IMR-90 (cell line): ENCODE measurements around the gene ZNF396. TPM values are rescaled to one million over a fixed set of nuclear protein-coding genes. Genes with fewer than 3 reads are reported as not detected.

Experiments
- ATAC-seq: fragments of 200-7000 bp; cut with Tn5 transposase; 2 replicates; pipeline ENCODE4 v1.9.1; 2020; ENCODE audit warnings: low read depth, mild to moderate bottlenecking, moderate library complexity
- BruUV-seq: library from RNA; stranded (reverse); fragments of 400-500 nt; replicated peaks from 2 replicates; lab custom pipeline; 2021; lab: Mats Ljungman, UMichigan
- CTCF ChIA-PET: fragments of 300-600 bp; formaldehyde crosslinking; extraction: SDS; loops from one replicate; lab custom pipeline; 2021; ENCODE audit warnings: antibody characterized with exemption; lab: Yijun Ruan, JAX
- POLR2A ChIA-PET: fragments of 300-600 bp; sonication (Branson Sonifier 250); formaldehyde crosslinking; loops from one replicate; lab custom pipeline; 2022; ENCODE audit warnings: antibody characterized with exemption; ENCODE audit not compliant: unreplicated experiment; lab: Charles Lee
- DNase-seq: peaks from one replicate; pipeline ENCODE4 v3.0.0; 2013
- H2AFZ ChIP-seq: replicated peaks from 2 replicates; pipeline ENCODE3; 2013; ENCODE audit warnings: low read length, mild to moderate bottlenecking; ENCODE audit not compliant: poor library complexity
- H2AK5ac ChIP-seq: 2 replicates; pipeline ENCODE4 v1.6.1; 2013; ENCODE audit warnings: low read depth, low read length, inconsistent platforms
- H2AK9ac ChIP-seq: replicated peaks from 2 replicates; pipeline ENCODE3; 2013; ENCODE audit warnings: mild to moderate bottlenecking, low read depth, low read length, moderate library complexity; ENCODE audit not compliant: poor library complexity
- H2BK120ac ChIP-seq: 2 replicates; pipeline ENCODE4 v1.6.1; 2013; ENCODE audit warnings: low read depth, low read length, inconsistent platforms
- H2BK15ac ChIP-seq: 3 replicates; pipeline ENCODE4 v1.6.1; 2013; ENCODE audit warnings: low read depth, low read length, inconsistent platforms
- H2BK20ac ChIP-seq: 2 replicates; pipeline ENCODE4 v1.6.1; 2013; ENCODE audit warnings: low read depth, mild to moderate bottlenecking, inconsistent platforms, low read length, moderate library complexity
- H2BK5ac ChIP-seq: 2 replicates; pipeline ENCODE4 v1.6.1; 2013; ENCODE audit warnings: mild to moderate bottlenecking, low read depth, low read length, inconsistent platforms; ENCODE audit not compliant: poor library complexity, severe bottlenecking
- H3K14ac ChIP-seq: replicated peaks from 2 replicates; pipeline ENCODE4 v1.6.1; 2013; ENCODE audit warnings: low read depth, low read length, inconsistent platforms
- H3K18ac ChIP-seq: 2 replicates; pipeline ENCODE4 v1.6.1; 2013; ENCODE audit warnings: low read depth, low read length, control low read depth
- H3K23ac ChIP-seq: 2 replicates; pipeline ENCODE4 v1.6.1; 2013; ENCODE audit warnings: low read depth, low read length, inconsistent platforms
- H3K27ac ChIP-seq: 2 replicates; pipeline ENCODE4 v1.5.1; 2013; ENCODE audit warnings: mild to moderate bottlenecking, control low read depth, low read length; ENCODE audit not compliant: insufficient read depth
- H3K27me3 ChIP-seq: 2 replicates; pipeline ENCODE4 v1.6.1; 2013; ENCODE audit warnings: low read length; ENCODE audit not compliant: control insufficient read depth, insufficient read depth
- H3K36me3 ChIP-seq: 2 replicates; pipeline ENCODE4 v1.6.1; 2013; ENCODE audit warnings: low read length, mixed read lengths; ENCODE audit not compliant: control insufficient read depth, insufficient read depth
- H3K4ac ChIP-seq: 2 replicates; pipeline ENCODE4 v1.6.1; 2013; ENCODE audit warnings: low read depth, low read length, inconsistent platforms
- H3K4me1 ChIP-seq: 2 replicates; pipeline ENCODE4 v1.6.1; 2013; ENCODE audit warnings: low read length, mixed read lengths; ENCODE audit not compliant: control insufficient read depth, insufficient read depth
- H3K4me2 ChIP-seq: 2 replicates; pipeline ENCODE4 v1.6.1; 2013; ENCODE audit warnings: low read depth, mild to moderate bottlenecking, control low read depth, low read length, moderate library complexity
- H3K4me3 ChIP-seq: 2 replicates; pipeline ENCODE4 v1.5.1; 2013; ENCODE audit warnings: low read depth, mild to moderate bottlenecking, control low read depth, low read length, moderate library complexity; ENCODE audit not compliant: insufficient read depth
- H3K56ac ChIP-seq: 2 replicates; pipeline ENCODE4 v1.6.1; 2013; ENCODE audit warnings: low read length, inconsistent platforms; ENCODE audit not compliant: insufficient read depth; ENCODE audit errors: extremely low read depth
- H3K79me1 ChIP-seq, 2 experiments: 2 replicates each; pipeline ENCODE4 v1.6.1; 2013; ENCODE audit warnings: low read length in 2 of 2, inconsistent platforms in 1 of 2, low read depth in 1 of 2
- H3K9ac ChIP-seq: 2 replicates; pipeline ENCODE4 v1.6.1; 2013; ENCODE audit warnings: low read depth, low read length, control low read depth
- H3K9me1 ChIP-seq: 2 replicates; pipeline ENCODE4 v1.6.1; 2013; ENCODE audit warnings: low read length, inconsistent platforms; ENCODE audit not compliant: insufficient read depth
- H3K9me3 ChIP-seq: 2 replicates; pipeline ENCODE4 v1.6.1; 2013; ENCODE audit warnings: low read length; ENCODE audit not compliant: control insufficient read depth, insufficient read depth
- H4K20me1 ChIP-seq: 2 replicates; pipeline ENCODE4 v1.6.1; 2013; ENCODE audit warnings: low read length, inconsistent platforms; ENCODE audit not compliant: insufficient read depth
- H4K5ac ChIP-seq: 2 replicates; pipeline ENCODE4 v1.6.1; 2013; ENCODE audit warnings: mild to moderate bottlenecking, low read depth, low read length, control low read depth
- H4K8ac ChIP-seq, 2 experiments: 2 replicates each; pipeline ENCODE4 v1.6.1; 2013; ENCODE audit warnings: low read depth in 2 of 2, low read length in 2 of 2, control low read depth in 1 of 2, inconsistent platforms in 1 of 2
- H4K91ac ChIP-seq: 2 replicates; pipeline ENCODE4 v1.6.1; 2013; ENCODE audit warnings: low read depth, low read length, inconsistent platforms; ENCODE audit not compliant: insufficient read depth
- MAFK ChIP-seq: IDR thresholded peaks from 2 replicates; pipeline ENCODE4 v1.6.1; 2012; ENCODE audit warnings: low read depth, low read length, improper control_type of control experiment
- WGBS, 2 experiments: methylation state at CpG; one replicate each; pipeline versions ENCODE4 v1.1.5 to v1.1.7; 2013; ENCODE audit warnings: missing lambda C conversion rate in 2 of 2; ENCODE audit not compliant: insufficient read length in 1 of 2; ENCODE audit errors: extremely low coverage in 2 of 2; 5-methylcytosine and 5-hydroxymethylcytosine counted together
- dilution Hi-C: fragments of 300-500 bp; cut with HindIII; formaldehyde crosslinking; loops from one replicate; pipeline ENCODE4 v1.14.3; 2018; ENCODE audit warnings: low sequenced_read_pairs; ENCODE audit not compliant: unreplicated experiment
- in situ Hi-C: fragments of 300-500 bp; cut with MboI; formaldehyde crosslinking; loops from 3 replicates; pipeline ENCODE4 v1.14.3; 2019; ENCODE audit warnings: low sequenced_read_pairs, inconsistent platforms, mixed read lengths
- intact Hi-C: fragments of 100-400 bp; cut with micrococcal nuclease; formaldehyde crosslinking; loops from 2 replicates; pipeline ENCODE4 v1.10.0; 2022
- polyA plus RNA-seq, 3 experiments: library from polyadenylated mRNA; depleted of rRNA; stranded (reverse); fragments of >200 nt; gene quantifications; 2 replicates each; pipeline ENCODE4 v1.2.3, GENCODE V29; 2012; ENCODE audit warnings: low replicate concordance in 1 of 3
- total RNA-seq: library from RNA; depleted of rRNA; stranded (reverse); fragments of >200 nt; gene quantifications from 2 replicates; pipeline ENCODE4 v1.2.3, GENCODE V29; 2012

The ZNF396 gene
- total and polyA plus RNA-seq, 2 of the 4 experiments (the other 2 are of a cell fraction), result 0.26 to 0.54 TPM

GRCh38 chr18:35352283-35352682, 24.9 kb downstream of the ZNF396 start:
- no peaks in the 10 kb centered on the region for H3K9me1 ChIP-seq
- no peak overlapping the region for H3K4me3 ChIP-seq
- dilution Hi-C loops (no loop called here), intact Hi-C loops (no loop called here), in situ Hi-C loops (no loop called here)
- H3K27me3 ChIP-seq, result no peaks in the 10 kb centered on the region
- ChIA-PET POLR2A (no interaction called here), CTCF (no interaction called here)
- H3K4me2 ChIP-seq, result no peak overlapping the region
- no peak overlapping the region for H4K91ac ChIP-seq
- no peak overlapping the region for H2BK15ac ChIP-seq
- no peak overlapping the region for H2BK120ac ChIP-seq
- H3K56ac ChIP-seq, result no peak overlapping the region
- ATAC-seq (no peak), DNase-seq (no peak)
- H3K18ac ChIP-seq, result no peak overlapping the region
- H3K14ac ChIP-seq, result no peak overlapping the region
- no peak overlapping the region for H3K23ac ChIP-seq
- H2AK5ac ChIP-seq, result no peak overlapping the region
- no peaks in the 10 kb centered on the region for H4K20me1 ChIP-seq
- no peak overlapping the region for H4K8ac ChIP-seq
- no peak for TF ChIP-seq MAFK
- no peak overlapping the region for H4K5ac ChIP-seq
- H3K36me3 ChIP-seq, result no peaks in the 10 kb centered on the region
- H2BK5ac ChIP-seq, result no peak overlapping the region
- no peaks in the 10 kb centered on the region for H3K79me1 ChIP-seq
- H2AK9ac ChIP-seq, result no peak overlapping the region
- no peak overlapping the region for H3K9ac ChIP-seq
- WGBS, 2 experiments, result no CpG with 5 or more reads among the region's 2 CpGs
- no peak overlapping the region for H3K4ac ChIP-seq
- peaks cover 6% of the 10 kb centered on the region for H3K9me3 ChIP-seq
- no peak overlapping the region for H3K27ac ChIP-seq
- no peak overlapping the region for H2AFZ ChIP-seq
- no TSS peak for BruUV-seq
- no peaks in the 10 kb centered on the region for H3K4me1 ChIP-seq
- H2BK20ac ChIP-seq, result no peak overlapping the region
